IMR-90 (cell line): ENCODE results near the gene SH3RF3. TPM values are rescaled to one million over a fixed set of nuclear protein-coding genes. Genes with fewer than 3 reads are reported as not detected.

ENCODE experiments used
- ATAC-seq: fragments of 200-7000 bp; cut with Tn5 transposase; 2 replicates; pipeline ENCODE4 v1.9.1; 2020; ENCODE audit warnings: low read depth, mild to moderate bottlenecking, moderate library complexity
- BruUV-seq: library from RNA; stranded (reverse); fragments of 400-500 nt; replicated peaks from 2 replicates; lab custom pipeline; 2021; lab: Mats Ljungman, UMichigan
- CTCF ChIA-PET: fragments of 300-600 bp; formaldehyde crosslinking; extraction: SDS; loops from one replicate; lab custom pipeline; 2021; ENCODE audit warnings: antibody characterized with exemption; lab: Yijun Ruan, JAX
- POLR2A ChIA-PET: fragments of 300-600 bp; sonication (Branson Sonifier 250); formaldehyde crosslinking; loops from one replicate; lab custom pipeline; 2022; ENCODE audit warnings: antibody characterized with exemption; ENCODE audit not compliant: unreplicated experiment; lab: Charles Lee
- DNase-seq: peaks from one replicate; pipeline ENCODE4 v3.0.0; 2013
- H2AFZ ChIP-seq: replicated peaks from 2 replicates; pipeline ENCODE3; 2013; ENCODE audit warnings: low read length, mild to moderate bottlenecking; ENCODE audit not compliant: poor library complexity
- H2AK5ac ChIP-seq: 2 replicates; pipeline ENCODE4 v1.6.1; 2013; ENCODE audit warnings: low read depth, low read length, inconsistent platforms
- H2AK9ac ChIP-seq: replicated peaks from 2 replicates; pipeline ENCODE3; 2013; ENCODE audit warnings: mild to moderate bottlenecking, low read depth, low read length, moderate library complexity; ENCODE audit not compliant: poor library complexity
- H2BK120ac ChIP-seq: 2 replicates; pipeline ENCODE4 v1.6.1; 2013; ENCODE audit warnings: low read depth, low read length, inconsistent platforms
- H2BK15ac ChIP-seq: 3 replicates; pipeline ENCODE4 v1.6.1; 2013; ENCODE audit warnings: low read depth, low read length, inconsistent platforms
- H2BK20ac ChIP-seq: 2 replicates; pipeline ENCODE4 v1.6.1; 2013; ENCODE audit warnings: low read depth, mild to moderate bottlenecking, inconsistent platforms, low read length, moderate library complexity
- H2BK5ac ChIP-seq: 2 replicates; pipeline ENCODE4 v1.6.1; 2013; ENCODE audit warnings: mild to moderate bottlenecking, low read depth, low read length, inconsistent platforms; ENCODE audit not compliant: poor library complexity, severe bottlenecking
- H3K14ac ChIP-seq: replicated peaks from 2 replicates; pipeline ENCODE4 v1.6.1; 2013; ENCODE audit warnings: low read depth, low read length, inconsistent platforms
- H3K18ac ChIP-seq: 2 replicates; pipeline ENCODE4 v1.6.1; 2013; ENCODE audit warnings: low read depth, low read length, control low read depth
- H3K23ac ChIP-seq: 2 replicates; pipeline ENCODE4 v1.6.1; 2013; ENCODE audit warnings: low read depth, low read length, inconsistent platforms
- H3K27ac ChIP-seq: 2 replicates; pipeline ENCODE4 v1.5.1; 2013; ENCODE audit warnings: mild to moderate bottlenecking, control low read depth, low read length; ENCODE audit not compliant: insufficient read depth
- H3K27me3 ChIP-seq: 2 replicates; pipeline ENCODE4 v1.6.1; 2013; ENCODE audit warnings: low read length; ENCODE audit not compliant: control insufficient read depth, insufficient read depth
- H3K36me3 ChIP-seq: 2 replicates; pipeline ENCODE4 v1.6.1; 2013; ENCODE audit warnings: low read length, mixed read lengths; ENCODE audit not compliant: control insufficient read depth, insufficient read depth
- H3K4ac ChIP-seq: 2 replicates; pipeline ENCODE4 v1.6.1; 2013; ENCODE audit warnings: low read depth, low read length, inconsistent platforms
- H3K4me1 ChIP-seq: 2 replicates; pipeline ENCODE4 v1.6.1; 2013; ENCODE audit warnings: low read length, mixed read lengths; ENCODE audit not compliant: control insufficient read depth, insufficient read depth
- H3K4me2 ChIP-seq: 2 replicates; pipeline ENCODE4 v1.6.1; 2013; ENCODE audit warnings: low read depth, mild to moderate bottlenecking, control low read depth, low read length, moderate library complexity
- H3K4me3 ChIP-seq: 2 replicates; pipeline ENCODE4 v1.5.1; 2013; ENCODE audit warnings: low read depth, mild to moderate bottlenecking, control low read depth, low read length, moderate library complexity; ENCODE audit not compliant: insufficient read depth
- H3K56ac ChIP-seq: 2 replicates; pipeline ENCODE4 v1.6.1; 2013; ENCODE audit warnings: low read length, inconsistent platforms; ENCODE audit not compliant: insufficient read depth; ENCODE audit errors: extremely low read depth
- H3K79me1 ChIP-seq, 2 experiments: 2 replicates each; pipeline ENCODE4 v1.6.1; 2013; ENCODE audit warnings: low read length in 2 of 2, inconsistent platforms in 1 of 2, low read depth in 1 of 2
- H3K9ac ChIP-seq: 2 replicates; pipeline ENCODE4 v1.6.1; 2013; ENCODE audit warnings: low read depth, low read length, control low read depth
- H3K9me1 ChIP-seq: 2 replicates; pipeline ENCODE4 v1.6.1; 2013; ENCODE audit warnings: low read length, inconsistent platforms; ENCODE audit not compliant: insufficient read depth
- H3K9me3 ChIP-seq: 2 replicates; pipeline ENCODE4 v1.6.1; 2013; ENCODE audit warnings: low read length; ENCODE audit not compliant: control insufficient read depth, insufficient read depth
- H4K20me1 ChIP-seq: 2 replicates; pipeline ENCODE4 v1.6.1; 2013; ENCODE audit warnings: low read length, inconsistent platforms; ENCODE audit not compliant: insufficient read depth
- H4K5ac ChIP-seq: 2 replicates; pipeline ENCODE4 v1.6.1; 2013; ENCODE audit warnings: mild to moderate bottlenecking, low read depth, low read length, control low read depth
- H4K8ac ChIP-seq, 2 experiments: 2 replicates each; pipeline ENCODE4 v1.6.1; 2013; ENCODE audit warnings: low read depth in 2 of 2, low read length in 2 of 2, control low read depth in 1 of 2, inconsistent platforms in 1 of 2
- H4K91ac ChIP-seq: 2 replicates; pipeline ENCODE4 v1.6.1; 2013; ENCODE audit warnings: low read depth, low read length, inconsistent platforms; ENCODE audit not compliant: insufficient read depth
- BHLHE40 ChIP-seq: fragments of 150-350 bp; IDR thresholded peaks from 2 replicates; pipeline ENCODE4 v1.6.1; 2016; ENCODE audit warnings: mild to moderate bottlenecking, low read depth, low read length
- CEBPB ChIP-seq: IDR thresholded peaks from 2 replicates; pipeline ENCODE4 v1.6.1; 2012; ENCODE audit warnings: low read depth, low read length, improper control_type of control experiment
- CTCF ChIP-seq: conservative IDR thresholded peaks from 2 replicates; pipeline ENCODE4 v1.5.1; 2012; ENCODE audit warnings: mild to moderate bottlenecking, low read depth, low read length, improper control_type of control experiment
- FOS ChIP-seq: fragments of 150-350 bp; IDR thresholded peaks from 2 replicates; pipeline ENCODE4 v1.6.1; 2016; ENCODE audit warnings: low read depth, low read length
- MAFK ChIP-seq: IDR thresholded peaks from 2 replicates; pipeline ENCODE4 v1.6.1; 2012; ENCODE audit warnings: low read depth, low read length, improper control_type of control experiment
- MAZ ChIP-seq: IDR thresholded peaks from 2 replicates; pipeline ENCODE4 v1.6.1; 2012; ENCODE audit warnings: low read depth, mild to moderate bottlenecking, low read length, improper control_type of control experiment, moderate library complexity, borderline replicate concordance
- MXI1 ChIP-seq: IDR thresholded peaks from 2 replicates; pipeline ENCODE4 v1.6.1; 2012; ENCODE audit warnings: low read depth, mild to moderate bottlenecking, low read length, moderate library complexity, borderline replicate concordance
- NFE2L2 ChIP-seq: fragments of 150-350 bp; IDR thresholded peaks from 2 replicates; pipeline ENCODE4 v1.6.1; 2016; ENCODE audit warnings: low read depth, mild to moderate bottlenecking, low read length
- POLR2A ChIP-seq: IDR thresholded peaks from 2 replicates; pipeline ENCODE4 v1.6.1; 2012; ENCODE audit warnings: mild to moderate bottlenecking, low read depth, low read length
- RAD21 ChIP-seq: IDR thresholded peaks from 2 replicates; pipeline ENCODE4 v1.6.1; 2012; ENCODE audit warnings: low read length, improper control_type of control experiment
- RCOR1 ChIP-seq: IDR thresholded peaks from 2 replicates; pipeline ENCODE4 v1.6.1; 2012; ENCODE audit warnings: mild to moderate bottlenecking, low read length, improper control_type of control experiment; ENCODE audit not compliant: insufficient replicate concordance
- SMC3 ChIP-seq: fragments of 150-350 bp; IDR thresholded peaks from 2 replicates; pipeline ENCODE4 v1.6.1; 2016; ENCODE audit warnings: low read depth, mild to moderate bottlenecking, antibody characterized with exemption, low read length, moderate library complexity
- USF2 ChIP-seq: fragments of 150-350 bp; IDR thresholded peaks from 2 replicates; pipeline ENCODE4 v1.6.1; 2017; ENCODE audit warnings: mild to moderate bottlenecking, antibody characterized with exemption, low read length, low read depth
- WGBS, 2 experiments: methylation state at CpG; one replicate each; pipeline versions ENCODE4 v1.1.5 to v1.1.7; 2013; ENCODE audit warnings: missing lambda C conversion rate in 2 of 2; ENCODE audit not compliant: insufficient read length in 1 of 2; ENCODE audit errors: extremely low coverage in 2 of 2; 5-methylcytosine and 5-hydroxymethylcytosine counted together
- dilution Hi-C: fragments of 300-500 bp; cut with HindIII; formaldehyde crosslinking; loops from one replicate; pipeline ENCODE4 v1.14.3; 2018; ENCODE audit warnings: low sequenced_read_pairs; ENCODE audit not compliant: unreplicated experiment
- in situ Hi-C: fragments of 300-500 bp; cut with MboI; formaldehyde crosslinking; loops from 3 replicates; pipeline ENCODE4 v1.14.3; 2019; ENCODE audit warnings: low sequenced_read_pairs, inconsistent platforms, mixed read lengths
- intact Hi-C: fragments of 100-400 bp; cut with micrococcal nuclease; formaldehyde crosslinking; loops from 2 replicates; pipeline ENCODE4 v1.10.0; 2022
- polyA plus RNA-seq, 3 experiments: library from polyadenylated mRNA; depleted of rRNA; stranded (reverse); fragments of >200 nt; gene quantifications; 2 replicates each; pipeline ENCODE4 v1.2.3, GENCODE V29; 2012; ENCODE audit warnings: low replicate concordance in 1 of 3
- total RNA-seq: library from RNA; depleted of rRNA; stranded (reverse); fragments of >200 nt; gene quantifications from 2 replicates; pipeline ENCODE4 v1.2.3, GENCODE V29; 2012

Gene SH3RF3
- total and polyA plus RNA-seq, 2 of the 4 experiments (the other 2 are of a cell fraction), result 3.4 to 5.3 TPM

- Histone ChIP-seq H2BK120ac (0 out of 2 replicates have a peak overlapping the region, but pooled peaks have one; percentile 62), H3K36me3 (no peaks in the 10 kb centered on the region), H3K9ac (no peak overlapping the region), H3K4me1 (peaks cover 35% of the 10 kb centered on the region), H4K91ac (peak overlapping the region; percentile 37; the same call in 1 of the 2 replicates), H3K14ac (peak overlapping the region; percentile 33; the same call in 1 of the 2 replicates), H3K9me3 (no peaks in the 10 kb centered on the region), H2BK20ac (peak overlapping the region; percentile 8; the same call in 1 of the 2 replicates), H3K79me1 (peaks cover 46 to 94% of the 10 kb centered on the region in 2 experiments), H3K27me3 (no peaks in the 10 kb centered on the region), H3K23ac (no peak overlapping the region), H3K4ac (peak overlapping the region; percentile 41; the same call in 1 of the 2 replicates), H2AFZ (no peak overlapping the region), H3K27ac (no peak overlapping the region), H3K4me3 (no peak overlapping the region), H2BK15ac (peak overlapping the region; percentile 16; the same call in 1 of the 3 replicates), H4K5ac (peak overlapping the region; percentile 47; the same call in 1 of the 2 replicates), H2AK5ac (peak overlapping the region; percentile 86; the same call in 1 of the 2 replicates), H3K18ac (peak overlapping the region; percentile 5; the same call in 1 of the 2 replicates), H3K4me2 (no peak overlapping the region), H4K8ac (peak overlapping the region in 1 of 2 experiments; percentile 20; a peak in 1 of 4 replicates), H2BK5ac (no peak overlapping the region), H2AK9ac (no peak overlapping the region), H3K56ac (no peak overlapping the region), H4K20me1 (peaks cover 73% of the 10 kb centered on the region), H3K9me1 (peaks cover 52% of the 10 kb centered on the region)
- 80% methylated on average over 1 of the region's 7 CpGs; no CpG with 5 or more reads in 1 of the 2 experiments for WGBS, 2 experiments
- no peak for TF ChIP-seq MAZ
- no peak for TF ChIP-seq MAFK
- no peak for TF ChIP-seq NFE2L2
- TF ChIP-seq USF2, result no peak
- TF ChIP-seq MXI1, result no peak
- TF ChIP-seq BHLHE40, result no peak
- no peak for TF ChIP-seq CTCF
- no peak for TF ChIP-seq RAD21
- no peak for TF ChIP-seq CEBPB
- no peak for TF ChIP-seq RCOR1
- no peak for TF ChIP-seq SMC3
- no peak for TF ChIP-seq POLR2A
- TF ChIP-seq FOS, result no peak
- ATAC-seq, result no peak
- DNase-seq, result no peak
- BruUV-seq, result no TSS peak
- in situ Hi-C loops, result loop anchor here (10.0 kb wide), 1 partner anchor 75 kb away; no protein-coding TSS in a partner anchor
- ChIA-PET POLR2A (interaction anchor here (0.6 kb wide), 1 partner anchor 112 kb away, joined by 3 read pairs; no protein-coding TSS in a partner anchor), CTCF (interaction anchor here (0.7 kb wide), 1 partner anchor 25 kb away, joined by 4 read pairs; no protein-coding TSS in a partner anchor)
- dilution Hi-C loops, result no loop called here
- intact Hi-C loops, result no loop called here
Observed at GRCh38 chr2:109209941-109210340, 80.9 kb downstream of the SH3RF3 start.
